Astrocyte (in vitro differentiated cells and primary cell): ENCODE data around the gene CRADD. TPM values are rescaled to one million over a fixed set of nuclear protein-coding genes. Genes with fewer than 3 reads are reported as not detected.

ENCODE experiments used
- DNase-seq: peaks from one replicate; pipeline ENCODE4 v3.0.0-alpha.2; 2010; ENCODE audit warnings: low read depth
- FAIRE-seq: peaks from 2 replicates; lab custom pipeline; 2011; peaks lifted over from hg19 to GRCh38; lab: Jason Lieb, UNC
- H2AFZ ChIP-seq: 2 replicates; pipeline ENCODE4 v1.6.0; 2012; ENCODE audit warnings: low read depth, low read length, inconsistent platforms
- H3K27ac ChIP-seq: 2 replicates; pipeline ENCODE4 v1.5.1; 2011; ENCODE audit warnings: low read depth, low read length, inconsistent platforms
- H3K27me3 ChIP-seq: 2 replicates; pipeline ENCODE4 v1.6.0; 2011; ENCODE audit warnings: low read length, inconsistent platforms; ENCODE audit not compliant: insufficient read depth
- H3K36me3 ChIP-seq: 2 replicates; pipeline ENCODE4 v1.5.1; 2011; ENCODE audit warnings: low read length, inconsistent platforms; ENCODE audit not compliant: insufficient read depth
- H3K4me1 ChIP-seq: 2 replicates; pipeline ENCODE4 v1.5.1; 2011; ENCODE audit warnings: low read length, inconsistent platforms; ENCODE audit not compliant: insufficient read depth
- H3K4me2 ChIP-seq: 2 replicates; pipeline ENCODE4 v1.6.0; 2012; ENCODE audit warnings: low read length, inconsistent platforms
- H3K4me3 ChIP-seq: 2 replicates; pipeline ENCODE4 v1.5.1; 2011; ENCODE audit warnings: low read depth, mild to moderate bottlenecking, low read length, inconsistent platforms; ENCODE audit not compliant: insufficient read depth
- H3K79me2 ChIP-seq: 2 replicates; pipeline ENCODE4 v1.6.0; 2012; ENCODE audit warnings: mild to moderate bottlenecking, low read length, inconsistent platforms; ENCODE audit not compliant: insufficient read depth
- H3K9ac ChIP-seq: 2 replicates; pipeline ENCODE4 v1.6.0; 2012; ENCODE audit warnings: mild to moderate bottlenecking, low read length, inconsistent platforms
- H3K9me3 ChIP-seq: 2 replicates; pipeline ENCODE4 v1.5.1; 2012; ENCODE audit warnings: low read depth, mild to moderate bottlenecking, low read length, inconsistent platforms; ENCODE audit not compliant: insufficient read depth
- H4K20me1 ChIP-seq: 2 replicates; pipeline ENCODE4 v1.6.0; 2012; ENCODE audit warnings: low read length, inconsistent platforms; ENCODE audit not compliant: insufficient read depth
- H3K27ac Mint-ChIP-seq: one replicate; pipeline ENCODE4 v1.8.0; 2021; ENCODE audit warnings: mild to moderate bottlenecking, mixed read lengths; ENCODE audit not compliant: unreplicated experiment
- H3K27me3 Mint-ChIP-seq: one replicate; pipeline ENCODE4 v1.8.0; 2021; ENCODE audit warnings: low read depth, mixed read lengths; ENCODE audit not compliant: unreplicated experiment
- H3K36me3 Mint-ChIP-seq: one replicate; pipeline ENCODE4 v1.8.0; 2021; ENCODE audit warnings: low read depth, mixed read lengths; ENCODE audit not compliant: unreplicated experiment
- H3K4me1 Mint-ChIP-seq: one replicate; pipeline ENCODE4 v1.8.0; 2021; ENCODE audit warnings: low read depth, mixed read lengths; ENCODE audit not compliant: unreplicated experiment
- H3K4me3 Mint-ChIP-seq: one replicate; pipeline ENCODE4 v1.8.0; 2021; ENCODE audit warnings: mild to moderate bottlenecking, moderate library complexity, mixed read lengths; ENCODE audit not compliant: unreplicated experiment
- H3K9me3 Mint-ChIP-seq: one replicate; pipeline ENCODE4 v1.8.0; 2021; ENCODE audit warnings: mild to moderate bottlenecking, mixed read lengths; ENCODE audit not compliant: unreplicated experiment
- CTCF ChIP-seq: IDR thresholded peaks from 2 replicates; pipeline ENCODE4 v1.5.1; 2011; ENCODE audit warnings: low read depth, mild to moderate bottlenecking, inconsistent platforms, low read length, moderate library complexity; ENCODE audit not compliant: insufficient read depth
- EZH2 ChIP-seq: IDR thresholded peaks from 2 replicates; pipeline ENCODE4 v1.6.1; 2012; ENCODE audit warnings: mild to moderate bottlenecking, low read length, inconsistent platforms; ENCODE audit not compliant: insufficient read depth
- total RNA-seq: library from RNA; stranded (reverse); gene quantifications from 2 replicates; pipeline ENCODE4 v1.2.1, GENCODE V29; 2021

The CRADD gene
- total RNA-seq, 1 donor from 2014 or later: 8.8 TPM

GRCh38 chr12:93653079-93653478 is 24.1 kb upstream of the CRADD start:
- DNase-seq (no peak), FAIRE-seq (no peak)
- Mint-ChIP-seq H3K9me3 (no peaks in the 10 kb centered on the region), H3K27me3 (no peaks in the 10 kb centered on the region), H3K4me1 (no peaks in the 10 kb centered on the region), H3K4me3 (no peak overlapping the region), H3K36me3 (no peaks in the 10 kb centered on the region), H3K27ac (no peak overlapping the region)
- Histone ChIP-seq H3K27me3 (no peaks in the 10 kb centered on the region), H3K9ac (no peak overlapping the region), H3K79me2 (no peaks in the 10 kb centered on the region), H3K4me2 (no peak overlapping the region), H3K27ac (no peak overlapping the region), H2AFZ (no peak overlapping the region), H3K4me3 (no peak overlapping the region), H3K9me3 (no peaks in the 10 kb centered on the region), H3K36me3 (no peaks in the 10 kb centered on the region), H4K20me1 (no peaks in the 10 kb centered on the region), H3K4me1 (no peaks in the 10 kb centered on the region)
- TF ChIP-seq CTCF: no peak
- no peak for TF ChIP-seq EZH2

GRCh38 chr12:93653712-93654111 is 23.5 kb upstream of the CRADD start:
- no peak overlapping the region for H3K9ac ChIP-seq
- H3K36me3 ChIP-seq: no peaks in the 10 kb centered on the region
- Mint-ChIP-seq H3K4me1 (no peaks in the 10 kb centered on the region), H3K9me3 (no peaks in the 10 kb centered on the region), H3K4me3 (no peak overlapping the region), H3K27me3 (no peaks in the 10 kb centered on the region), H3K36me3 (no peaks in the 10 kb centered on the region), H3K27ac (no peak overlapping the region)
- no peak overlapping the region for H3K4me2 ChIP-seq
- H3K4me3 ChIP-seq: no peak overlapping the region
- TF ChIP-seq EZH2 (no peak), CTCF (no peak)
- DNase-seq (no peak), FAIRE-seq (no peak)
- H4K20me1 ChIP-seq: no peaks in the 10 kb centered on the region
- no peak overlapping the region for H2AFZ ChIP-seq
- no peaks in the 10 kb centered on the region for H3K9me3 ChIP-seq
- no peak overlapping the region for H3K27ac ChIP-seq
- H3K79me2 ChIP-seq: no peaks in the 10 kb centered on the region
- no peaks in the 10 kb centered on the region for H3K27me3 ChIP-seq
- no peaks in the 10 kb centered on the region for H3K4me1 ChIP-seq

- no peaks in the 10 kb centered on the region for H3K36me3 Mint-ChIP-seq
- Histone ChIP-seq H3K27ac (no peak overlapping the region), H3K27me3 (no peaks in the 10 kb centered on the region), H4K20me1 (no peaks in the 10 kb centered on the region), H3K9ac (no peak overlapping the region), H3K9me3 (no peaks in the 10 kb centered on the region), H3K79me2 (no peaks in the 10 kb centered on the region), H2AFZ (no peak overlapping the region), H3K36me3 (no peaks in the 10 kb centered on the region), H3K4me1 (no peaks in the 10 kb centered on the region), H3K4me3 (no peak overlapping the region), H3K4me2 (no peak overlapping the region)
- TF ChIP-seq CTCF: no peak
- TF ChIP-seq EZH2: no peak
- H3K4me1 Mint-ChIP-seq: no peaks in the 10 kb centered on the region
- no peaks in the 10 kb centered on the region for H3K9me3 Mint-ChIP-seq
- H3K27me3 Mint-ChIP-seq: no peaks in the 10 kb centered on the region
- no peak overlapping the region for H3K27ac Mint-ChIP-seq
- FAIRE-seq (no peak), DNase-seq (no peak)
- no peak overlapping the region for H3K4me3 Mint-ChIP-seq
Observed at GRCh38 chr12:93654421-93654820, 22.8 kb upstream of the CRADD start.
